Measurements from ENCODE around the gene AZIN2. TPM values are rescaled to one million over a fixed set of nuclear protein-coding genes. Genes with fewer than 3 reads are reported as not detected.

Gene AZIN2
- total and polyA plus RNA-seq, 9 of the 15 experiments (the other 6 are each of a cell fraction or from before 2014, with no cell fraction given), result 0.06 to 0.91 (median 0.42) TPM; not detected in 2

GRCh38 chr1:33130297-33130696 is 49.3 kb downstream of the AZIN2 start (continued):
- TF ChIP-seq PKNOX1 (IDR thresholded peaks at IDR 0.05) (peak; percentile 63), KLF6 (CRISPR knock-in tag; IDR thresholded peaks at IDR 0.05; ENCODE audit: borderline replicate concordance) (no peak), SPI1 (IDR thresholded peaks at IDR 0.05; ENCODE audit: borderline replicate concordance, low read depth, low read length) (no peak), BRF1 (IDR thresholded peaks at IDR 0.05; ENCODE audit: borderline replicate concordance, extremely low read depth, insufficient read length) (no peak), FUS (optimal IDR thresholded peaks at IDR 0.05; ENCODE audit: low read depth, low read length) (no peak), NR4A1 (CRISPR knock-in tag; IDR thresholded peaks at IDR 0.05) (no peak), NR4A1 (tag; IDR thresholded peaks at IDR 0.05) (no peak), ZNF197 (CRISPR knock-in tag; IDR thresholded peaks at IDR 0.05; ENCODE audit: low read depth) (no peak), ZNF217 (CRISPR knock-in tag; IDR thresholded peaks at IDR 0.05) (no peak), RBM14 (IDR thresholded peaks at IDR 0.05; ENCODE audit: borderline replicate concordance, insufficient read depth, low read depth, low read length) (no peak), CBFA2T2 (conservative IDR thresholded peaks at IDR 0.05) (no peak), YY1 (IDR thresholded peaks at IDR 0.05; ENCODE audit: borderline replicate concordance in 1 of 3, control insufficient read depth in 1 of 3, extremely low read depth in 1 of 3, insufficient read depth in 3 of 3, insufficient read length in 1 of 3, insufficient replicate concordance in 2 of 3, low read depth in 1 of 3, low read length in 2 of 3) (peak in 2 of 3 experiments; percentile 46 to 76), ZBTB11 (CRISPR knock-in tag; IDR thresholded peaks at IDR 0.05) (no peak), HMBOX1 (IDR thresholded peaks at IDR 0.05) (peak; percentile 68), TRIM25 (IDR thresholded peaks at IDR 0.05; ENCODE audit: borderline replicate concordance) (no peak), CGGBP1 (CRISPR knock-in tag; IDR thresholded peaks at IDR 0.05) (no peak), ZFP1 (CRISPR knock-in tag; IDR thresholded peaks at IDR 0.05) (no peak), SAFB2 (IDR thresholded peaks at IDR 0.05; ENCODE audit: borderline replicate concordance, low read depth, low read length, severe bottlenecking) (no peak)

All from K562 (cell line).